Heart right ventricle (tissue), 16 donors: Measurements from ENCODE around the gene CACNA1B. TPM values are rescaled to one million over a fixed set of nuclear protein-coding genes. Genes with fewer than 3 reads are reported as not detected.

Experiments
- ATAC-seq, 8 donors: fragments of 200-7000 bp; cut with Tn5 transposase; one replicate each; pipeline ENCODE4 v1.9.1; 2020; ENCODE audit warnings: mild to moderate bottlenecking in 8 of 8, moderate library complexity in 8 of 8, moderate number of reproducible peaks in 1 of 8
- DNase-seq, 2 donors: peaks; one replicate each; pipeline ENCODE4 v3.0.0-alpha.2; 2020
- H3K27ac ChIP-seq, 10 donors: fragments of 200-600 bp; sonication (generic) in 2 of 10; one replicate each; pipeline versions ENCODE4 v1.5.0 to v1.8.0; 2020 to 2022; ENCODE audit warnings: mild to moderate bottlenecking in 3 of 10
- H3K27me3 ChIP-seq, 7 donors: fragments of 200-600 bp; one replicate each; pipeline ENCODE4 v1.8.0; 2021 to 2022; ENCODE audit warnings: mild to moderate bottlenecking in 2 of 7
- H3K36me3 ChIP-seq, 9 donors: fragments of 200-600 bp; sonication (generic) in 1 of 9; one replicate each; pipeline versions ENCODE4 v1.5.0 to v1.8.0; 2020 to 2022; ENCODE audit warnings: mild to moderate bottlenecking in 2 of 9
- H3K4me1 ChIP-seq, 9 donors: fragments of 200-600 bp; sonication (generic) in 1 of 9; one replicate each; pipeline versions ENCODE4 v1.5.0 to v1.8.0; 2020 to 2022; ENCODE audit warnings: mild to moderate bottlenecking in 4 of 9
- H3K4me3 ChIP-seq, 10 donors: fragments of 200-600 bp; sonication (generic) in 2 of 10; one replicate each; pipeline versions ENCODE4 v1.5.0 to v1.8.0; 2020 to 2022; ENCODE audit warnings: mild to moderate bottlenecking in 7 of 10, moderate library complexity in 2 of 10
- H3K9me3 ChIP-seq, 11 donors: fragments of 200-600 bp in 10 of 11; sonication (generic) in 2 of 11; one replicate each; pipeline versions ENCODE4 v1.5.0 to v1.8.0; 2013 to 2022; ENCODE audit warnings: mild to moderate bottlenecking in 2 of 11, control low read depth in 1 of 11, moderate library complexity in 1 of 11
- WGBS, 2 donors: extraction: QIAGEN DNeasy Blood & Tissue Kit; methylation state at CpG; one replicate each; pipeline ENCODE4 v1.1.7; 2013; ENCODE audit warnings: inconsistent platforms in 1 of 2; 5-methylcytosine and 5-hydroxymethylcytosine counted together
- intact Hi-C, 10 donors: fragments of 100-400 bp; cut with DNase I; formaldehyde crosslinking; loops; one replicate each; pipeline versions ENCODE4 v1.11.1 to v1.14.2; 2022
- polyA plus RNA-seq, 2 donors: library from polyadenylated mRNA; stranded (reverse); fragments of 200-250 nt; gene quantifications; one replicate each; pipeline ENCODE4 v1.2.3, GENCODE V29; 2013
- total RNA-seq, 10 donors: library from RNA; stranded (reverse); fragmentation: NEBNext Ultra II Directional in 3 of 10; extraction: Animal tissue kit (Norgen Biotek cat#: 25700) in 3 of 10; gene quantifications; one replicate each; pipeline versions ENCODE4 v1.2.1 to v1.2.4, GENCODE V29; 2021 to 2023
- TF ChIP-seq, protein P1 (sequence below), 9 donors: fragments of 200-600 bp; sonication (generic) in 2 of 9; IDR thresholded peaks; one replicate each; pipeline versions ENCODE4 v1.5.0 to v1.8.0; 2021 to 2022; ENCODE audit warnings: antibody characterized with exemption in 9 of 9, mild to moderate bottlenecking in 5 of 9, moderate library complexity in 1 of 9
- donor health status: Arrhythmogenic right ventricular cardiomyopathy.
- donor health status: ischemic (EF 13 %, LVEDD 7.1; RV severe dilation, severe dysfunction).
- donor health status: healthy with polysubstance abuse.
- donor health status: DM: no; HTN: yes; CAD: no.
- donor health status: DM: no; HTN: no; CAD: no.
- donor health status: ischemic (EF 25% LVEDD 6.9; RV normal size, moderate dysfunction).
- donor health status: ischemic (EF 25% LVEDD 5.7; RV mildly dilated, moderate dysfunction).
- donor health status: healthy.
- donor health status: DM: yes; HTN: yes; CAD: no.
- donor health status: Ischemic cardiomyopathy.
- donor health status: ischemic (EF 35%, LVEDD 5.7; RV mildly dilated, moderate dysfunction).
- donor health status: nonischemic (EF 11% LVEDD 7.7; RV severe dilation, severe dysfunction).
- donor health status: DM: yes; HTN: yes; CAD: no.
- donor health status: PGD.
- donor health status: ischemic (EF 29% LVEDD 5.4; RV normal size, mild dysfunction).
- donor health status: nonischemic (EF 23%, LVEDD 6.1; RV moderate dilation, normal function).

CACNA1B gene
- total and polyA plus RNA-seq, 12 donors = under 0.01 to 0.66 (median 0.15) TPM; not detected in 1

DNA sequence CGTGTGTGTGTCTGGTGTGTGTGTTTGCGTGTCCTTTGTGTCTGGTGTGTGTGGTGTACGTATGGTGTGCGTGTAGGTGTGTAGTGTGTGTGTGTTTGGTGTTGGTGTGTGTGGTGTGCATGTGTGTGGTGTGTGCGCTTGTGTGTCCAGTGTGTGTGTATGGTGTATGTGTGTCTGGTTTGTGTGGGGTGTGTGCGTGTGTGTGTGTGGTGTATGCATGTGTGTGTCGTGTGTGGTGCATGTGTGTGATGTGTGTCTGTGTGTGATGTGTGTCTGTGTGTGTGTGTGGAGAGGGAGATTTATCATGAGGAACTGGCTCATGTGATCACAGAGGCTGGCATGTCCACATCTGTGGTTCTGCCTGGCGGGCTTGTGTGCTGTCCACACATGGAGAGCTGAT lies 71.7 kb downstream of the CACNA1B start:
- 92 to 96% methylated on average over 8 of the region's 8 CpGs for WGBS, 2 donors
- H3K27ac ChIP-seq = no peak overlapping the region
- peaks cover 0 to 9% (median 0%) of the 10 kb centered on the region in 9 donors for H3K4me1 ChIP-seq
- peaks cover 0 to 35% (median 11%) of the 10 kb centered on the region in 11 donors for H3K9me3 ChIP-seq
- ATAC-seq (no peak), DNase-seq (no peak)
- TF ChIP-seq, protein P1, sequence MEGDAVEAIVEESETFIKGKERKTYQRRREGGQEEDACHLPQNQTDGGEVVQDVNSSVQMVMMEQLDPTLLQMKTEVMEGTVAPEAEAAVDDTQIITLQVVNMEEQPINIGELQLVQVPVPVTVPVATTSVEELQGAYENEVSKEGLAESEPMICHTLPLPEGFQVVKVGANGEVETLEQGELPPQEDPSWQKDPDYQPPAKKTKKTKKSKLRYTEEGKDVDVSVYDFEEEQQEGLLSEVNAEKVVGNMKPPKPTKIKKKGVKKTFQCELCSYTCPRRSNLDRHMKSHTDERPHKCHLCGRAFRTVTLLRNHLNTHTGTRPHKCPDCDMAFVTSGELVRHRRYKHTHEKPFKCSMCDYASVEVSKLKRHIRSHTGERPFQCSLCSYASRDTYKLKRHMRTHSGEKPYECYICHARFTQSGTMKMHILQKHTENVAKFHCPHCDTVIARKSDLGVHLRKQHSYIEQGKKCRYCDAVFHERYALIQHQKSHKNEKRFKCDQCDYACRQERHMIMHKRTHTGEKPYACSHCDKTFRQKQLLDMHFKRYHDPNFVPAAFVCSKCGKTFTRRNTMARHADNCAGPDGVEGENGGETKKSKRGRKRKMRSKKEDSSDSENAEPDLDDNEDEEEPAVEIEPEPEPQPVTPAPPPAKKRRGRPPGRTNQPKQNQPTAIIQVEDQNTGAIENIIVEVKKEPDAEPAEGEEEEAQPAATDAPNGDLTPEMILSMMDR (IDR thresholded peaks at IDR 0.05) = no peak
- no peaks in the 10 kb centered on the region for H3K36me3 ChIP-seq
- peaks cover 0 to 14% (median 0%) of the 10 kb centered on the region in 7 donors for H3K27me3 ChIP-seq
- intact Hi-C loops = loop anchor here in 1 of 10 donors (10.0 kb wide), 1 partner anchor 56 kb away; no protein-coding TSS in a partner anchor
- no peak overlapping the region for H3K4me3 ChIP-seq

DNA sequence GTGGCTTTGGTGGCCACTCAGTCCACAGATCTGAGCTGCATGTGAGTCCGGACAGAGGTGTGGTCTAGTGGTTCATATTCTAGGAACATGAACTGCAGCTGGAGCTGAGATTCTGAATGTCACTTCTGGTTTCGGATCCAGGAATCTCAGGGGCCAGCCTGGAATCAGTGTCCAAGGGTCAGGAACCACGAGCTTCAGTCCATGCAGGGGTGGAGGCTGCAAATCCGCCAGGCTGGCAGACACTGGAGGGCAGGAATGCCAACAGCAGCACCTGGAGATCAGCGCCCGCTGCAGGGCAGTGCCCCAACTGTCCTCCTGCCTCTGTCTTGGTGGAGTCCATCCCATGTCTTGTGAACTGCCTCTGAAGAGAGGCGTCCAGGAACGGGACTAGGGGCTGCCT lies 73.5 kb downstream of the CACNA1B start:
- ATAC-seq (no peak), DNase-seq (no peak)
- Histone ChIP-seq H3K4me1 (peaks cover 0 to 9% (median 0%) of the 10 kb centered on the region in 9 donors), H3K27me3 (peaks cover 0 to 14% (median 0%) of the 10 kb centered on the region in 7 donors), H3K27ac (no peak overlapping the region), H3K9me3 (peaks cover 0 to 17% (median 0%) of the 10 kb centered on the region in 11 donors), H3K4me3 (no peak overlapping the region), H3K36me3 (no peaks in the 10 kb centered on the region)
- WGBS, 2 donors = 73 to 76% methylated on average over 8 of the region's 8 CpGs
- intact Hi-C loops = no loop called here
- TF ChIP-seq, protein P1 (IDR thresholded peaks at IDR 0.05) = no peak

DNA sequence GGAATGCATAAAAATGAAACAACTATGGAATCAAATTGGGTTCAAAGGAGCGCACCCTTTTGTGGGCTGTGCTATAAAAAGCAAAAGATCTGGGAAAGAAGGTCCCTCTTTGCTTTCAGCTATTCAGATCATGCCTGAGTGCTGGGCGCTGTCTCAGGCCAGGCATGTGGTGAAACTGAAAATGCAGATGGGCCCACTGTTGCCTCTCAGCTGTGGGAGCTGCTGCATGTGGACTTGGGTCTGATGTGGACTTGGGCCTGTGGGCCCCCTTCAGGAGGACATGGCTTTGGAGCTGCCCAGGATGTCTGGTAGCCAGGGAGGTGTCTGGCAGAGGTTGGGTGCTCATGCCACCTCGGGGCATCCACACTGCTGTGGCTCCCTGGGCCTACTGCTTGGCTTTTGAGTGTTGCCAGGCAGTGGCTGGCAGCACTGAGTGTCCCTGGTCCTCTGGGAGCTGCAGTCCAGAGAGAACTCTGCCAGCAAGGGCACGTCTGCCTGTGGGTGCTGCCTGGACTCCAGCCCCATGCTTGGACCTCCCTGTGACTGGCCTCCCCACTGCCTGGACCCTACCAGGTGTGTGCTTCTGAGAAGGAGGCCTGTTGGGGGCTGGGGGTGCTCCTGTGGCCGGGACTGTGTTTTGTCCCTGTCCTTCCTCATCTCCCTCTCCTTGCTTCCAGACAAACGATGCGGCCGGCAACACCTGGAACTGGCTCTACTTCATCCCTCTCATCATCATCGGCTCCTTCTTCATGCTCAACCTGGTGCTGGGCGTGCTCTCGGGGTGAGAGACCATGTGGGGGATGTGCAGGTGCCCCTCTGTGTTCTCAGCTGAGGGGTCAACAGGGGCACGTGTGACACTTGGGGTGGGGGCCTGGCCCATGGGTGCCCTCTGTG lies 74.3 kb downstream of the CACNA1B start:
- peaks cover 0 to 9% (median 0%) of the 10 kb centered on the region in 9 donors for H3K4me1 ChIP-seq
- TF ChIP-seq, protein P1 (IDR thresholded peaks at IDR 0.05) = no peak
- intact Hi-C loops = no loop called here
- no peaks in the 10 kb centered on the region for H3K36me3 ChIP-seq
- H3K4me3 ChIP-seq = no peak overlapping the region
- peaks cover 0 to 9% (median 0%) of the 10 kb centered on the region in 11 donors for H3K9me3 ChIP-seq
- no peak overlapping the region for H3K27ac ChIP-seq
- H3K27me3 ChIP-seq = peaks cover 0 to 14% (median 0%) of the 10 kb centered on the region in 7 donors
- 84 to 85% methylated on average over 12 of the region's 12 CpGs for WGBS, 2 donors
- ATAC-seq = peak in 4 of 8 donors; percentile 14 to 74 (median 32)
- no peak for DNase-seq

DNA sequence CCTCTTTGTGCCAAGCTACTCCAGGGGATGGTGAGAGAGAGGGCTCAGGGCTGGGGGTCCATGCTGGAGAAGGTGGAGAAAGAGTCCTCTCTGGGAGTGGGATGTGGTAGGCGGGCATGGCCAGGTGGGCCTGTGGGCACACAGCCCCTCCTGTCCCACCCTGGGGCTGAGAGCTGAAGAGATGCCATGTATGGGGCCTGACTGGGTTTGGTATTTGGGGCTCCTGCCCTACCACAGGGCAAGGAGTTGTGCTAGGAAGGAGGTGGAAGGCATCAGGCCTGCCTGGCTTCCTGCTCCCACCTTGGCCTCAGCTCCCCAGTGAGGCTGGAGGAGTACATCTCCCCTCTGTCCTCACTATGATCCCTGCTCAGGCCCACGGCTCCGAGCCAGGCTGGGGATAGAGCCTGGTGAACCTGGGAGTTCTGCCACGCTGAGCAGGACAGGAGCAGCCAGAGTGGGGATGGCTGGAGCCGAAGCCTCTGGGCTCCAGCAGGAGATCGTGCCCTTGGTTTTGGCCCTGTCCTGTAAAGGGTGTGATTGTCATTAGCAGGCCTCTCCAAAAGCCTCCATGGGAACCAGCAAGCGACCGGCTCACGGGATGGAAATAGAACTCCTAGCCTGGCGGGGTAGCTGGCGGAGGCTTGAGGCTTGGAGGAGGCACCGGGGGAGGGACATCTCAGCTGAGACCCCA lies 75.5 kb downstream of the CACNA1B start:
- Histone ChIP-seq H3K9me3 (no peaks in the 10 kb centered on the region), H3K36me3 (no peaks in the 10 kb centered on the region)
- ATAC-seq = peak in 5 of 8 donors; percentile 28 to 78 (median 51)

More for the DNA sequence above, 75.5 kb downstream of the CACNA1B start:
- WGBS, 2 donors = 75 to 77% methylated on average over 12 of the region's 12 CpGs
- DNase-seq = no peak
- H3K4me3 ChIP-seq = no peak overlapping the region
- peaks cover 0 to 14% (median 0%) of the 10 kb centered on the region in 7 donors for H3K27me3 ChIP-seq
- TF ChIP-seq, protein P1 (IDR thresholded peaks at IDR 0.05) = no peak
- intact Hi-C loops = no loop called here
- peaks cover 0 to 9% (median 0%) of the 10 kb centered on the region in 9 donors for H3K4me1 ChIP-seq
- no peak overlapping the region for H3K27ac ChIP-seq
